ENCODE results near the gene CLMN.

CLMN gene

GRCh38 chr14:95256002-95256775 is 63.5 kb downstream of the CLMN start:
- TF ChIP-seq POLR2A (IDR thresholded peaks at IDR 0.05; ENCODE audit: low read depth, low read length), result no peak
- FAIRE-seq, result no peak
- DNase-seq (ENCODE audit: insufficient read length, low spot score), result no peak

GRCh38 chr14:95255487-95255886 is 64.2 kb downstream of the CLMN start:
- DNase-seq (ENCODE audit: insufficient read length, low spot score), result peak; percentile 72
- FAIRE-seq, result peak; percentile 93
- no peak for TF ChIP-seq POLR2A (IDR thresholded peaks at IDR 0.05; ENCODE audit: low read depth, low read length)

DNA sequence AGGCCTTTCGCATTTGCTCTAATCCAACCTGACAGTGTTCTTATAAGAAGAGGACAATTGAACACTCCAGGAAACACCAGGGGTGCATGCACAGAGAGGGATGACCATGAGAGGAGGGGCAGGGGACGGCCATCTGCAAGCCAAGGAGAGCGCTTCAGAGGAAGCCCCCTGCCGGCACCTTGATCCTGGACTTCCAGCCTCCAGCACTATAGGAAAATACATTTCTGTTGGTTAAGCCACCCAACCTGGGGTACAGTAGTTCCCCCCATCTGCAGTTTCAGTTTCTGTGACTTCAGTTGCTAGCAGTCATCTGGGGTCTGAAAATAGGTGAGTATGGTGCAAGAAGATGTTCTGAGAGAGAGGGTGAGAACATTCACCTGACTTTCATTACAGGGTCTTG is 64.7 kb downstream of the CLMN start:
- no peak for TF ChIP-seq POLR2A (IDR thresholded peaks at IDR 0.05; ENCODE audit: low read depth, low read length)
- DNase-seq (ENCODE audit: insufficient read length, low spot score) (no peak), FAIRE-seq (no peak)

- no peak for TF ChIP-seq POLR2A (IDR thresholded peaks at IDR 0.05; ENCODE audit: low read depth, low read length)
- FAIRE-seq (no peak), DNase-seq (ENCODE audit: insufficient read length, low spot score) (no peak)
Observed at GRCh38 chr14:95254288-95254687, 65.4 kb downstream of the CLMN start.

- no peak for TF ChIP-seq POLR2A (IDR thresholded peaks at IDR 0.05; ENCODE audit: low read depth, low read length)
- DNase-seq (ENCODE audit: insufficient read length, low spot score), result no peak
- FAIRE-seq, result no peak
Observed at GRCh38 chr14:95253039-95253630, 66.6 kb downstream of the CLMN start.

DNA sequence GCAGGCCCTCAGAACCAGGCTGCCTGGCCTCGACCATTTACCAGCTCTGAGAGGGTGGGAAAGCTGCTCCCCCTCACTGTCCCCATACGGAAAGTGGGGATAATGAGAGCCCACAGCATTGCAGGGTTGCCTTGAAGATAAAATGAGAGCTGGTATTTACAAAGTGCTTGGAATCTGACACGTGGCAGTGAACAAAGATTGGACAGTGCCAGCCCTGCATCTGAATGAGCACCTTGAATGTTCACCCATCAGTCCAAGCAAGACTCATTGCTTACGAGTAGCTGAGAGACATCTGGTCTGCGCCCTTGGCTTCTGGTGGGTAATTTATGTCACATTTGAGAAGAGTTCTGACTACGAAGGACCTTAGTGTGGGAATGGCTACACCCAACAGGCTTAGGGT is 67.5 kb downstream of the CLMN start:
- no peak for DNase-seq (ENCODE audit: insufficient read length, low spot score)
- TF ChIP-seq POLR2A (IDR thresholded peaks at IDR 0.05; ENCODE audit: low read depth, low read length), result no peak
- FAIRE-seq, result no peak

DNA sequence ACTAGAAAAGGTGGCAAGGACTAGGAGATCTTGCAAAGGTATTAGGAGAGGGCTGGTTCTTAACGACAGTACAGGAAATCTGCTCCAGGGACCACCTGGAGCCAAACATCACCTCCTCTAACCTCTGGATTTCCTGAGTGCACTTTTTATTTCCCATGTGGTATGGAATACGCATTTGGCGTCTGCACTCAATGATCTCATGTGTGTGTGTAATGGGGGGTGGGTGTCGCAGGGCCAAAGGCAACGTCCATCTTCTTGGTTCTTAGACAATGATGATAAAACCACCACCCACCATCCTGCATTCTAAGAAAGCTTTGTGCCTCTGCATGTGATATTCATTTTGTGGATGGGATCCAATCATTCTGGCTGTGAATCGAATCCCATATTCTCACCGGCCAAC is 68.8 kb downstream of the CLMN start:
- no peak for FAIRE-seq
- no peak for DNase-seq (ENCODE audit: insufficient read length, low spot score)
- no peak for TF ChIP-seq POLR2A (IDR thresholded peaks at IDR 0.05; ENCODE audit: low read depth, low read length)

GRCh38 chr14:95250140-95250769 is 69.5 kb downstream of the CLMN start:
- FAIRE-seq, result no peak
- DNase-seq (ENCODE audit: insufficient read length, low spot score), result no peak
- no peak for TF ChIP-seq POLR2A (IDR thresholded peaks at IDR 0.05; ENCODE audit: low read depth, low read length)

DNA sequence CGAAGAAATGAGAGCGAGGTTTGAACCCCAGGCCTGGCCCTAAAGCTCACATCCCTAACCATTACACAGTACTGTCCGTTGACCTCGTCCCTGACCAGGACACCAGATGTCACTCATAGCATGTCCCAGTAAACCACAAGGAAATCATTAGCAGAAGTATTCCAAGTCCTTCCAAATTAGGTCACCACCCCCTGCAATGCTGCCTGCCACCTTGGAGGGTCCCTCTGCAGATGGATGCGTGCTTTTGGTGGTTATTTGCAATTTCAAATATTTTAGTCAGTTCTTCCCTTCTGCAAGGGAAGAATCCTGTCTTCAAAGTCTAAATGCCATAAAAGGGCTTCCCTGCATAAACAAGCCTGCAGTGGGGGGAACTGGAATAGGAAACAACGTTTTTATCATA is 71.3 kb downstream of the CLMN start:
- no peak for TF ChIP-seq POLR2A (IDR thresholded peaks at IDR 0.05; ENCODE audit: low read depth, low read length)
- no peak for DNase-seq (ENCODE audit: insufficient read length, low spot score)
- FAIRE-seq, result no peak

DNA sequence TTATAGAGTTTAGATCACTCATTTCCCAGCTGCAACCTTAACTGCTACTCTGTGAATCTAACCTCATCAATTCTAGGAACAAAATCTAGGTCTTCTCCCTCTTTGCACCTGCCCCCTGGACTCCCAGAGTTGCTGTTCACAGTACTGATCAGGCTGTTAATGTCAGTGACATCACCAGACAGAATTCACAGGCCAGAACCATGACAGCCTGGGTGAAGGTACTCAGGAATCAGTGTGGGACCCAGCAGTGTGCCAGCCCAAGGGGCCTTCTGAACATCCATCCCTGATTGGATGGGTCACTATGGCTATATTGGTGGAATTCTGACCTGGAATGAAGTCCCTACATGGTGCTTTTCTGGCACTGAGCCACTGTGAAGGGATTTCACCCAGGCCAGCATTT is 72.8 kb downstream of the CLMN start:
- no peak for TF ChIP-seq POLR2A (IDR thresholded peaks at IDR 0.05; ENCODE audit: low read depth, low read length)
- DNase-seq (ENCODE audit: insufficient read length, low spot score), result no peak
- FAIRE-seq, result no peak

GRCh38 chr14:95245334-95245733 is 74.4 kb downstream of the CLMN start:
- TF ChIP-seq POLR2A (IDR thresholded peaks at IDR 0.05; ENCODE audit: low read depth, low read length), result no peak
- DNase-seq (ENCODE audit: insufficient read length, low spot score), result no peak
- FAIRE-seq, result no peak

GRCh38 chr14:95244587-95244986 is 75.1 kb downstream of the CLMN start:
- DNase-seq (ENCODE audit: insufficient read length, low spot score) (no peak), FAIRE-seq (no peak)
- no peak for TF ChIP-seq POLR2A (IDR thresholded peaks at IDR 0.05; ENCODE audit: low read depth, low read length)

- TF ChIP-seq POLR2A (IDR thresholded peaks at IDR 0.05; ENCODE audit: low read depth, low read length), result no peak
- FAIRE-seq (no peak), DNase-seq (ENCODE audit: insufficient read length, low spot score) (no peak)
Observed at GRCh38 chr14:95242870-95243269, 76.8 kb downstream of the CLMN start.

- DNase-seq (ENCODE audit: insufficient read length, low spot score), result no peak
- no peak for TF ChIP-seq POLR2A (IDR thresholded peaks at IDR 0.05; ENCODE audit: low read depth, low read length)
- FAIRE-seq, result no peak
Observed at GRCh38 chr14:95240859-95241813, 78.6 kb downstream of the CLMN start.

All from H54 (cell line).